Nephron progenitor cell (in vitro differentiated cells): ENCODE measurements around the gene OR5B12.

Source experiments
- DNase-seq: peaks from one replicate; pipeline ENCODE4 v3.0.0; 2021
- H3K27ac Mint-ChIP-seq: 2 replicates; pipeline ENCODE4 v1.8.0; 2021; ENCODE audit warnings: mild to moderate bottlenecking, moderate library complexity, mixed read lengths
- H3K27me3 Mint-ChIP-seq: 2 replicates; pipeline ENCODE4 v1.8.0; 2021; ENCODE audit warnings: mild to moderate bottlenecking, low read depth, mixed read lengths; ENCODE audit not compliant: poor library complexity
- H3K36me3 Mint-ChIP-seq: 2 replicates; pipeline ENCODE4 v1.8.0; 2021; ENCODE audit warnings: low read depth, mixed read lengths
- H3K4me1 Mint-ChIP-seq: 2 replicates; pipeline ENCODE4 v1.8.0; 2021; ENCODE audit warnings: mixed read lengths
- H3K4me3 Mint-ChIP-seq: 2 replicates; pipeline ENCODE4 v1.8.0; 2021; ENCODE audit warnings: mild to moderate bottlenecking, moderate library complexity, mixed read lengths
- H3K9me3 Mint-ChIP-seq: 2 replicates; pipeline ENCODE4 v1.8.0; 2021; ENCODE audit warnings: mild to moderate bottlenecking, moderate library complexity, mixed read lengths
- TF ChIP-seq, protein P1 (sequence below): fragments of 200-600 bp; sonication (generic); IDR thresholded peaks from 2 replicates; pipeline ENCODE4 v1.5.0; 2021; ENCODE audit warnings: antibody characterized with exemption

Gene OR5B12

DNA sequence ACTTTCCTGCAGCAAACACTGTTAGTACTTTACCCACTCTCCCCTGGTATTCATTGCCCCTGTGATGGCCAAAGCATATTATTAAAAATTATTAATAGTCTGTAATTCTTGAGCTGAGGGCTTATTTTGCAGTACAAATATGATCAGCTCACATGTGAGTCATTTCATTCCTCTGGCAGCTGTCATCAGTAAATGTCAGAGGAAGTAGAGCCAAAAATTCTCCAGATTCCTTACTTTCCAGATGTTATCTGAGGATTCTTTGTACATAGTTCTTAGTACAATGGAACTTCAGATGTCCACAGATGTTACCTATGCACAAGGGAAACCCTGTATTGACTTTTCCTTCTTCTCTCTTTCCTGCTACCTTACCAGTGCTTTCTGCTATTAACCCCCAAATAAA is 47.8 kb downstream of the OR5B12 start:
- no peak overlapping the region for H3K27ac Mint-ChIP-seq
- H3K36me3 Mint-ChIP-seq = no peaks in the 10 kb centered on the region
- H3K4me3 Mint-ChIP-seq = no peak overlapping the region
- no peak for DNase-seq
- TF ChIP-seq, protein P1, sequence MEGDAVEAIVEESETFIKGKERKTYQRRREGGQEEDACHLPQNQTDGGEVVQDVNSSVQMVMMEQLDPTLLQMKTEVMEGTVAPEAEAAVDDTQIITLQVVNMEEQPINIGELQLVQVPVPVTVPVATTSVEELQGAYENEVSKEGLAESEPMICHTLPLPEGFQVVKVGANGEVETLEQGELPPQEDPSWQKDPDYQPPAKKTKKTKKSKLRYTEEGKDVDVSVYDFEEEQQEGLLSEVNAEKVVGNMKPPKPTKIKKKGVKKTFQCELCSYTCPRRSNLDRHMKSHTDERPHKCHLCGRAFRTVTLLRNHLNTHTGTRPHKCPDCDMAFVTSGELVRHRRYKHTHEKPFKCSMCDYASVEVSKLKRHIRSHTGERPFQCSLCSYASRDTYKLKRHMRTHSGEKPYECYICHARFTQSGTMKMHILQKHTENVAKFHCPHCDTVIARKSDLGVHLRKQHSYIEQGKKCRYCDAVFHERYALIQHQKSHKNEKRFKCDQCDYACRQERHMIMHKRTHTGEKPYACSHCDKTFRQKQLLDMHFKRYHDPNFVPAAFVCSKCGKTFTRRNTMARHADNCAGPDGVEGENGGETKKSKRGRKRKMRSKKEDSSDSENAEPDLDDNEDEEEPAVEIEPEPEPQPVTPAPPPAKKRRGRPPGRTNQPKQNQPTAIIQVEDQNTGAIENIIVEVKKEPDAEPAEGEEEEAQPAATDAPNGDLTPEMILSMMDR = no peak
- H3K4me1 Mint-ChIP-seq = no peaks in the 10 kb centered on the region
- H3K9me3 Mint-ChIP-seq = peaks cover 13% of the 10 kb centered on the region
- H3K27me3 Mint-ChIP-seq = peaks cover 4% of the 10 kb centered on the region

DNA sequence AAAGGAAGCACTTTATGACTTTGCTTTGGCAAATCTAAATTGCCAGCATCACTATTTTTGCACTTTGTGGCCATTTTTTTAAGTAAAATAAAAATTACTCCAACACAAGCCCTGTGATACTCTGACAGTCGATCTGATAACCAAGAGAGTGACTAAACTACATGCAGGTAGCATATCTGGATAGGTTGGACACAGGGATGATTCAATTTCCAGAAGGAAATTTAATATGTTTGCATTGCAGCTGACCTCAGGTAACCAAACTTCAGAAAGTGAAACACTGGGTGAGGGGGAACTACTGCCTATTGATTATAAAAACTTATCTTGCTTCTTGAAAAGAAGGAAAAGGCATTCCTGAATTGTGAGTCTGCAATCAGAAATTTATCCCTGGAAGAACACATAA is 49.3 kb downstream of the OR5B12 start:
- DNase-seq = no peak
- Mint-ChIP-seq H3K36me3 (no peaks in the 10 kb centered on the region), H3K9me3 (peaks cover 13% of the 10 kb centered on the region), H3K27ac (no peak overlapping the region), H3K27me3 (peaks cover 4% of the 10 kb centered on the region), H3K4me1 (no peaks in the 10 kb centered on the region), H3K4me3 (no peak overlapping the region)
- TF ChIP-seq, protein P1 = no peak

DNA sequence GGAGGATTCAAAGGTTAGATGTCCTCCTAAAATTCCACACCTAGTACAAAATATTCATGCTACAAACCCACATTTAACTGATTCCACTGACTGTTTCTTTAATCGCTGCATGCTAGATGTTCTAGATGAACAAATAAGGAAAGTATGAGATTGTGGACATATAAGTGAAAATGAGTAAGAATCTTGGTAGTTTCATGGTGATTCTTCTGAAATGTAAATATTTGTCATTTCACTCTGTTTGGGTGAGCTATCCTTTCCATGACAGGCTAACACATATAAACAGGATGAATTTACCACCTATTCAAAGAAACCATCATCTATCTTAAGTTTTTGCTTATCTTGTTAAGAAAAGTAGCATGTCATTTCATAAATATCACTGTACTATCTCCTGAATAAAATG is 50.2 kb downstream of the OR5B12 start:
- Mint-ChIP-seq H3K36me3 (no peaks in the 10 kb centered on the region), H3K27ac (no peak overlapping the region), H3K4me3 (no peak overlapping the region), H3K27me3 (peaks cover 4% of the 10 kb centered on the region), H3K9me3 (peaks cover 13% of the 10 kb centered on the region), H3K4me1 (no peaks in the 10 kb centered on the region)
- TF ChIP-seq, protein P1 = no peak
- no peak for DNase-seq

- Mint-ChIP-seq H3K4me1 (no peaks in the 10 kb centered on the region), H3K4me3 (no peak overlapping the region), H3K27me3 (peaks cover 4% of the 10 kb centered on the region), H3K36me3 (no peaks in the 10 kb centered on the region), H3K27ac (no peak overlapping the region), H3K9me3 (peaks cover 16% of the 10 kb centered on the region)
- no peak for DNase-seq
- TF ChIP-seq, protein P1 = no peak
Observed at GRCh38 chr11:58390551-58391063, 51.4 kb downstream of the OR5B12 start.
